Stomach (tissue), 9 donors: Measurements from ENCODE around the gene MACROH2A1. TPM values are rescaled to one million over a fixed set of nuclear protein-coding genes. Genes with fewer than 3 reads are reported as not detected.

Experiments
- DNase-seq, 2 donors: peaks; one replicate each; pipeline versions ENCODE4 v3.0.0 to v3.0.0-alpha.2; 2013 to 2019
- H3K27ac ChIP-seq, 5 donors: fragments of 200-600 bp in 4 of 5; sonication (generic) in 4 of 5; one replicate each; pipeline ENCODE4 v1.5.1; 2013 to 2019; ENCODE audit warnings: mild to moderate bottlenecking in 1 of 5, moderate library complexity in 1 of 5
- H3K27me3 ChIP-seq, 3 donors: fragments of 200-600 bp; sonication (generic); one replicate each; pipeline ENCODE4 v1.5.1; 2017 to 2019; ENCODE audit warnings: mixed run types in 1 of 3
- H3K36me3 ChIP-seq, 4 donors: fragments of 200-600 bp; sonication (generic); 1 replicate in 3 of 4; 2 replicates in 1 of 4; pipeline ENCODE4 v1.5.1; 2016 to 2019
- H3K4me1 ChIP-seq, 4 donors: fragments of 200-600 bp; sonication (generic); one replicate each; pipeline ENCODE4 v1.5.1; 2016 to 2019
- H3K4me3 ChIP-seq, 4 donors: fragments of 200-600 bp; sonication (generic) in 3 of 4; one replicate each; pipeline ENCODE4 v1.5.1; 2016 to 2019; ENCODE audit warnings: mild to moderate bottlenecking in 1 of 4
- H3K9me3 ChIP-seq, 4 donors: fragments of 200-600 bp; sonication (generic); one replicate each; pipeline ENCODE4 v1.5.1; 2016 to 2019
- CTCF ChIP-seq, 7 experiments: fragments of 450-650 bp in 4 of 7; fragments of 200-600 bp in 3 of 7; sonication (generic) in 3 of 7; IDR thresholded peaks; one replicate each; pipeline ENCODE4 v1.5.1; 2016 to 2019; ENCODE audit warnings: antibody characterized with exemption in 7 of 7, control low read depth in 2 of 7, mild to moderate bottlenecking in 1 of 7
- EP300 ChIP-seq: sonication (generic); formaldehyde crosslinking; IDR thresholded peaks from one replicate; pipeline ENCODE4 v1.6.1; 2017; ENCODE audit warnings: antibody characterized with exemption
- POLR2A ChIP-seq, 4 donors: fragments of 450-650 bp; IDR thresholded peaks; one replicate each; pipeline ENCODE4 v1.6.1; 2016; ENCODE audit warnings: antibody characterized with exemption in 4 of 4, control low read depth in 2 of 4, mild to moderate bottlenecking in 1 of 4, moderate library complexity in 1 of 4
- POLR2AphosphoS5 ChIP-seq, 3 donors: sonication (generic); formaldehyde crosslinking; IDR thresholded peaks; one replicate each; pipeline ENCODE4 v1.6.1; 2016; ENCODE audit warnings: antibody characterized with exemption in 3 of 3
- WGBS, 5 donors: extraction: QIAGEN DNeasy Blood & Tissue Kit in 3 of 5; methylation state at CpG; one replicate each; pipeline versions ENCODE4 v1.1.5 to v1.1.7; 2013 to 2018; 5-methylcytosine and 5-hydroxymethylcytosine counted together
- intact Hi-C: fragments of 100-400 bp; cut with DNase I; formaldehyde crosslinking; loops from one replicate; pipeline ENCODE4 v1.15.1; 2023; ENCODE audit warnings: low total_unique reads
- polyA plus RNA-seq, 3 donors: library from polyadenylated mRNA; stranded (reverse); fragments of 200-250 nt; gene quantifications; one replicate each; pipeline ENCODE4 v1.2.3, GENCODE V29; 2013
- total RNA-seq, 5 donors: library from RNA; depleted of rRNA; stranded (reverse); fragments of >200 nt; gene quantifications; one replicate each; pipeline versions ENCODE4 v1.1.0 to v1.2.3, GENCODE V29; 2014 to 2016
- donor health status: healthy with polysubstance abuse.
- donor health status: Bipolar disorder and iron deficiency.
- donor health status: healthy.

MACROH2A1 gene
- total and polyA plus RNA-seq, 8 donors = 77.1 to 206 (median 150) TPM

DNA sequence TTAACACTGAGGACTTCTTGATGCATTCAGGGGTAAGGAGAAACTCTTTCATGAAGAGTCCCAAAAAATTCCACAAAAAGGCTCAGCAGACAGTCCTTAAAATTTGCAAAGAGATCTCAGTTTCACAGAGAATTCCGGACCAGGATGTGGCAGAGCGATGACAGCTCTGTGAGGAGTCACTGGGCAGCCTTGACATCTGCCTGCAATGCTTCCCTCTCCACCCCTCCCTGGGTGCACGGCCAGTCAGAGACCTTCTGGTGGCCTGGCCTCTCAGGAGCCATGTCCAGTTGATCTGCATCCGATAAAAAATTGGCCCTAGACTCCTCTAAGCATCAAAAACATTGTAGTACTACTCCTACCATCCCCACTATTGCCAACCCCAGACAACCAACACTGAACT lies 76.8 kb downstream of the MACROH2A1 start:
- no peak for DNase-seq
- TF ChIP-seq EP300 = no peak
- no peak for TF ChIP-seq POLR2AphosphoS5 (IDR thresholded peaks at IDR 0.05)
- TF ChIP-seq CTCF (IDR thresholded peaks at IDR 0.05) = no peak
- Histone ChIP-seq H3K27me3 (no peaks in the 10 kb centered on the region), H3K36me3 (no peaks in the 10 kb centered on the region), H3K9me3 (no peaks in the 10 kb centered on the region), H3K27ac (no peak overlapping the region), H3K4me1 (no peaks in the 10 kb centered on the region), H3K4me3 (no peak overlapping the region)
- 72 to 90% (median 85%) methylated on average over 4 of the region's 4 CpGs for WGBS, 5 donors
- intact Hi-C loops = no loop called here

DNA sequence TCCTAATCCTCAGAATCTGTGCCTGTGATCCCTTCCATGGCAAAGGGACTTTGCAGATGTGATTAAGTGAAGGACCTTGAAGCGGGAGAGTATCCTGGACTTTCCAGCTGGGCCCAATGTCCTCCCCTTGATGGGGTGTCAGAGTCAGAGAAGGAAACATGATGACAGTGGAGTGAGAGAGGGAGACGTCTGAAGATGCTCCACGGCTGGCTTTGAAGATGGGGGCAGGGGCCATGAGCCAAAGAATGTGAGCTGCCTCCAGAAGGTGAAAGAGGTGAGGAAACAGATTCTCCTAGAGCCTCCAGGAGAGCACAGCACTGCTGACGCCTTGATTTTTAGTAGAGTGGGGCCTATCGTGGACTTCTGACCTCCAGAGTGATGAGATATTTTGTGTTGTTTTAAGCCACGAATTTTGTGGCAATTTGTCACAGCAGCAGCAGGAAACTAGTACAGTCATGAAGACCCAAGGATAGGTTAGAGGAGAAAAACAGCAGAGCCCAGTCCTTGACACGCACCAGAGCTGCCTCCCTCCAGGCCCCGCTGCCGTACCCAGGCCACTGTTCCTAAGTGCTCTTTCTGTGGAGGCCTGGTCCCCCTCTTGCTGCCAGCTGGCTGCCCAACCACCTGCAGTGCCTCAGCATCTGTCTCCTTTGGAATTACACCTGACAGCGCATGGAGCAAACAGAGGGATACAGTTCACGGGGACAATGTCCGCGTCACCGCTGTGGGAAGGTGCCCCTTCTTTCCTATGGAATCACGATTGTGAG lies 78.1 kb downstream of the MACROH2A1 start:
- DNase-seq = peak in 1 of 2 donors; percentile 9
- Histone ChIP-seq H3K4me3 (no peak overlapping the region), H3K27me3 (no peaks in the 10 kb centered on the region), H3K36me3 (no peaks in the 10 kb centered on the region), H3K27ac (no peak overlapping the region), H3K4me1 (no peaks in the 10 kb centered on the region), H3K9me3 (no peaks in the 10 kb centered on the region)
- no peak for TF ChIP-seq POLR2AphosphoS5 (IDR thresholded peaks at IDR 0.05)
- TF ChIP-seq POLR2A (IDR thresholded peaks at IDR 0.05) = no peak
- no peak for TF ChIP-seq CTCF (IDR thresholded peaks at IDR 0.05)
- TF ChIP-seq EP300 = no peak
- intact Hi-C loops = no loop called here
- WGBS, 5 donors = 84 to 89% (median 87%) methylated on average over 15 of the region's 15 CpGs

DNA sequence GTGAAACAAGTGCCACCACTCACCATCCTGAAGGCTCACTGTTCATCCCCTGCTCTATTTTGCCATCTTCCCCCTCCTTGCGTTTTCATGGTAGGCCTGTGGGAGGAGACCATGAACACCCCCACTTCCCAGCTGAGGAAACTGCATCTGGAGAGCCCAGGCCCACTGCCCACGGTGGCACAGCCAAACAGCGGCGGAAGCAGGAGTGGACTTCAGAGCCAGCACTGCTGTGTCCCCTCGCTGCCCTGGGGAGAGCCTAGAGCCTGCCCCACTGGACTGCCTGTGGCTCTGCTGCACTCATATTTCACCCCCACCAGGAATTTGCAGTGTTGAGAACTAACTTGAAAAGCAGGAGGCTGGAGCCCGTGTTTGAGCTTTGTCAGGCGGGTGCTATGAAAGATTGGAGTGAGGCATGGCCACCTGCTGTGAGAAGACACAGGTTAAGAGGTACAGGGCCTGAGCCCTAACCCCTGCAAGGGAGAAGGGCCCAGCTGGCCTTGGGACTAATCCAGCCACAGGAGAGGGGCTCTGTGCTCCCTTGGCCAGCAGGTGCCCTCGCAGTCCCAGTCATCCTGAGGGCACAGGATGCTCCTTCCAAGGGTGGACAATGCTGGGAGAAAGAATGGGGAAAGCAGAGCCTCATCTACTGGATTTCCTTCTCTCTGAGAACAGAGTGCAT lies 79.0 kb downstream of the MACROH2A1 start:
- WGBS, 5 donors = 72 to 82% (median 80%) methylated on average over 4 to 8 of the region's 8 CpGs
- no peaks in the 10 kb centered on the region for H3K36me3 ChIP-seq
- H3K4me1 ChIP-seq = no peaks in the 10 kb centered on the region
- intact Hi-C loops = no loop called here
- TF ChIP-seq EP300 = no peak
- TF ChIP-seq POLR2A (IDR thresholded peaks at IDR 0.05) = no peak
- no peak for TF ChIP-seq CTCF (IDR thresholded peaks at IDR 0.05)
- no peak for TF ChIP-seq POLR2AphosphoS5 (IDR thresholded peaks at IDR 0.05)
- peak in 1 of 2 donors; percentile 11 for DNase-seq
- H3K27me3 ChIP-seq = no peaks in the 10 kb centered on the region
- H3K27ac ChIP-seq = no peak overlapping the region
- H3K4me3 ChIP-seq = no peak overlapping the region
- no peaks in the 10 kb centered on the region for H3K9me3 ChIP-seq

- DNase-seq = peak in 1 of 2 donors; percentile 24
- intact Hi-C loops = no loop called here
- no peak overlapping the region for H3K4me3 ChIP-seq
- TF ChIP-seq POLR2A (IDR thresholded peaks at IDR 0.05) (no peak), EP300 (no peak), CTCF (IDR thresholded peaks at IDR 0.05) (no peak), POLR2AphosphoS5 (IDR thresholded peaks at IDR 0.05) (no peak)
- no peak overlapping the region for H3K27ac ChIP-seq
- no peaks in the 10 kb centered on the region for H3K9me3 ChIP-seq
- H3K4me1 ChIP-seq = no peaks in the 10 kb centered on the region
- H3K27me3 ChIP-seq = no peaks in the 10 kb centered on the region
- 90 to 96% (median 92%) methylated on average over 6 of the region's 6 CpGs for WGBS, 5 donors
- no peaks in the 10 kb centered on the region for H3K36me3 ChIP-seq
Measured at GRCh38 chr5:135319458-135319857, 79.6 kb downstream of the MACROH2A1 start.
